IPS-20b (cell line): ENCODE data around the gene BTNL9.

ENCODE experiments used
- H3K27ac ChIP-seq: one replicate; pipeline ENCODE4 v1.5.1; 2013; ENCODE audit warnings: low read length
- H3K27me3 ChIP-seq: 2 replicates; pipeline ENCODE4 v1.6.1; 2013; ENCODE audit warnings: mild to moderate bottlenecking, low read length, inconsistent platforms; ENCODE audit not compliant: insufficient read depth
- H3K36me3 ChIP-seq: 2 replicates; pipeline ENCODE4 v1.6.1; 2013; ENCODE audit warnings: low read depth, mild to moderate bottlenecking, inconsistent platforms, low read length, moderate library complexity; ENCODE audit not compliant: insufficient read depth
- H3K4me1 ChIP-seq: 2 replicates; pipeline ENCODE4 v1.6.1; 2013; ENCODE audit warnings: mild to moderate bottlenecking, control low read depth, inconsistent platforms, low read length, moderate library complexity; ENCODE audit not compliant: insufficient read depth
- H3K4me3 ChIP-seq: 2 replicates; pipeline ENCODE4 v1.5.1; 2013; ENCODE audit warnings: mild to moderate bottlenecking, low read length, inconsistent platforms
- H3K9ac ChIP-seq: 2 replicates; pipeline ENCODE4 v1.6.1; 2013; ENCODE audit warnings: low read depth, mild to moderate bottlenecking, inconsistent platforms, low read length, moderate library complexity
- H3K9me3 ChIP-seq: 2 replicates; pipeline ENCODE4 v1.6.1; 2013; ENCODE audit warnings: mild to moderate bottlenecking, low read depth, low read length, inconsistent platforms; ENCODE audit not compliant: insufficient read depth

The BTNL9 gene

DNA sequence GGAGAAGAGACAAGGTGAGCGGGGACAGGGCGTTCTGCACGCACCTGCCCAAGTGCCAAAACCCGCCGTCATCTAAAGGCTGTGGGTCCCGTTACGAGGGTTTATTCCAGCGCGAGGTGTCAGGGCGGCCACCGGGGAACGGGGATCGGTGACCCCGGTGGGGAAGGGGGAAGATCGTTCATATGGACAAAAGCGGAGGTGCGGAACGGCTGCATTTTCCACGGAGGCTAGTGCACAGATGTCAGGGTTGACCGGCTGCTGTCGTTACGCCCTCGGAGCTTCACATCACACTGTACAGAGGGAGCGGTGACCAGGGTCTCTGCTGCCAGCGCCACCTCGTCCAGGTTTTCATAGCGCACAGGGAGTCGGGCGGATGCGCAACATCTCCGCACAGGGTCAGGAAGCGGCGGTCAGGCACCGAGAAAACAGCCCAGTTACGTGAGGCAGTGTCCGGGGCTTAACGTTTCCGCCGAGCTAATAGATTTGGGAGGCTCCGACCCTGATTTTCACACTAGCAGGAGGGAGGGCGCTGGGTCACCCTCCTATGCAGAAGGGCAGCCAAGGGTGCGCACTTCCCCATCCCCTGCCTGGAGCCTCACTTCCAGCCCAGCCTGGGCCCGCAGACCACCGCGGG is 13.5 kb downstream of the BTNL9 start:
- Histone ChIP-seq H3K27ac (no peak overlapping the region), H3K36me3 (no peaks in the 10 kb centered on the region), H3K27me3 (peaks cover 98% of the 10 kb centered on the region), H3K4me1 (no peaks in the 10 kb centered on the region), H3K4me3 (peak overlapping the region; percentile 76), H3K9ac (no peak overlapping the region), H3K9me3 (no peaks in the 10 kb centered on the region)

DNA sequence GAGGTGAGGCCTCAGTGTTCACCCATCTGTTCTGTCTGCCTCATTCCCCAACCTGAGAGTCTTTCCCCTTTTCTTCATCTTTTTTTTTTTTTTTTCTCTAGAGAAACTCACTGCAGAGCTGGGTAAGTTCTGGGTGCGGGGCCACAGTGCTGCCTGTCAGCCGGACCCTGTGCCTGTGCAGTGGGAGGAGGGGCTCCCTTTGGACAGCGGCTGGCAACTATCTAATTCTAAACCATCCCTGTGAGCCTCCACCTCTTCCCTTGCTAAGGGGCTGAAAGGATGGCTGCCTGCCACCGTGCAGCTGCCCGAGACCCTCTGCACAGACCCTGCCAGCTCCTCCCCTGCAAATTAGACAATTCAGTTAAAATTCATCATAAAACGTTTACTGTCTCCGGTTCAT is 14.1 kb downstream of the BTNL9 start:
- Histone ChIP-seq H3K9me3 (no peaks in the 10 kb centered on the region), H3K9ac (no peak overlapping the region), H3K4me3 (peak overlapping the region; percentile 76), H3K27me3 (peaks cover 99% of the 10 kb centered on the region), H3K36me3 (no peaks in the 10 kb centered on the region), H3K27ac (no peak overlapping the region), H3K4me1 (no peaks in the 10 kb centered on the region)

DNA sequence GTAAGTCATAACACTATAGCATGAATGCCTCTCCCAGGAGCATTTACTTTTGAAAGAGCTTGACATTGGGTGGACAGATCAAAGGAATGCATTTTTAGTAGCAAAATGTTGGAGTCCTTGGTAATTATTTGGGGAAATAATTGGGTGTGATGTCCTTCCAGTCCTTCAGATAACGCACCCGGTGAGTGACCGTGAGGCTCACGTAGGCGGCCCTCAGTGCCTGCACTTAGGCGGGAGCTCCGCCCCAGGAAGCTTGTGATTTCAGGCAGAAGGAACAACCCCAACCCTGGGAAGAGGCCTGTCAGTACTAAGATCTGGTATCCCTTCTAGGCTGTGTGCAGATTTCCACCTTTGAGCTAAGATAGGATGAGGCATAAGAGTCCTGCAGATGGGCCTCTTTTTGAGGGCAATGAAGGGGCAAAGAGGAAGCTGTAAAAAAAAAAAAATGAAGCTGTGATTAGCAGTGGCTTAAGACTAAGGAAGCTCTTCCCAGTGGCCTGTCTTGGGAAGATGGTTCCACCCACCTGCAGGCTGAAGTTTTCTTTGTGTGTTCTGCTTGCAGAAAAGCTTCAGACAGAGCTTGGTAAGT is 14.9 kb downstream of the BTNL9 start:
- Histone ChIP-seq H3K9me3 (no peaks in the 10 kb centered on the region), H3K27me3 (peaks cover 99% of the 10 kb centered on the region), H3K4me1 (no peaks in the 10 kb centered on the region), H3K9ac (no peak overlapping the region), H3K4me3 (no peak overlapping the region), H3K36me3 (no peaks in the 10 kb centered on the region), H3K27ac (no peak overlapping the region)

DNA sequence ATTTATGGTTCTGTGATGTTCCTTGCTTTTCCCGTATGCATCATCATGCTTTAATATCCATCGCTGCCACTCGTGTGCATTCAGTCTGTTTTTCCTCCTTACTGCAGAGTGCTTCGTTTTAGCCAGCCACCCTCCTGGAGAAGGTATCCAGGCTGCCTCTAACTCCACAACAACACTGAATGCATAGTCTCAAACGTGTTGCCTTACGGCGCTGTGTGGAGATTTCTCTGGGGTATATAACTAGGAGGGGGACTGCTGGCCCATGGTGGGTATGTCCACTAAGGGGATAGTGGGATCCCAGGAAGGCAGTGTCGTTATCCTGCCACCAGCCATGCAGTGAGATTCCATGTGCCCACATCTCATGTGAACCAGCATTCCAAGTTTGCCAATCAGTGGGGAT is 16.4 kb downstream of the BTNL9 start:
- H3K36me3 ChIP-seq: no peaks in the 10 kb centered on the region
- H3K9ac ChIP-seq: no peak overlapping the region
- H3K4me1 ChIP-seq: no peaks in the 10 kb centered on the region
- peaks cover 99% of the 10 kb centered on the region for H3K27me3 ChIP-seq
- no peak overlapping the region for H3K27ac ChIP-seq
- H3K4me3 ChIP-seq: no peak overlapping the region
- H3K9me3 ChIP-seq: no peaks in the 10 kb centered on the region

DNA sequence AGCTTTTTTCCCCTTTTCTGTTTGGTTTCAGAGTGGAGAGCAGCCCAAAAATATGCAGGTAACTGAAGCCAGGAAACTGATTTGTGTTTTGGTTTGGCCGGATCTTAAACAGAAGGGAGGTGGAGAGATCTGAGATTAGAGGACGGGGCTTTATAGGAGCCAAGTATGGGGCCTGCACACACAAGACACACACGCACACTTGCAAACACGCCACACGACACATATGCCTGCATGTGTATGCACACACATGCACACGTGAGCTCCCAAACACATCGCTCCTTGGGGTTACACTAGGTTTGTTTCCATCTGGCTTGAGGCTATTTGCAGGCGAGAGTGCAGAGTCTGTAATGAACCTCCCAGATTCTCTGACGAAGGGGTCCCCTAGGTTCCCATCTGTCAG is 18.3 kb downstream of the BTNL9 start:
- peaks cover 98% of the 10 kb centered on the region for H3K27me3 ChIP-seq
- H3K36me3 ChIP-seq: no peaks in the 10 kb centered on the region
- H3K9me3 ChIP-seq: no peaks in the 10 kb centered on the region
- H3K9ac ChIP-seq: no peak overlapping the region
- H3K4me1 ChIP-seq: no peaks in the 10 kb centered on the region
- H3K27ac ChIP-seq: no peak overlapping the region
- no peak overlapping the region for H3K4me3 ChIP-seq

DNA sequence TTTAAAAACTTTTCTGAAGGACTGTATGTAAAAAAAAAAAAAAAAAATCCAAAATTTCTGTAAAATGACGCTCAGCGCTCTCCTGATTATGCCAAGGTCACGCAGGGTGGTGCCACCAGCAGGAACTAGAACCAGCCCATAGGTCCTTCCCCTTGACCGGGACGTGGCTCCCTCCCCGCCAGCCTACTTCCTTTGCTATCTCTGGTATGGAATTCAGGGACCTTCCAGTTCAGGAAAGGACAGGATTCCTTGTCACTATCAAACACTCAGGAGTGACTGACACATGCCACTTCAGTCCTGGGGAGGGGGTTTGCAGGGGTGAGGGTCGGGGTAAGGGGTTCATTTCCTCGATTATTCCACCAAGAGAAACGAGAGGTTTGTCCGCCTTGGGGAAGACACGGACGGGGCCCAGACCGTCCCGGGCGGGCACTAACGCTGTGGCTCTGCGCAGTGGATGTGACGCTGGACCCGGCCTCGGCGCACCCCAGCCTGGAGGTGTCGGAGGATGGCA is 18.8 kb downstream of the BTNL9 start:
- Histone ChIP-seq H3K4me1 (no peaks in the 10 kb centered on the region), H3K36me3 (no peaks in the 10 kb centered on the region), H3K9me3 (no peaks in the 10 kb centered on the region), H3K4me3 (peak overlapping the region; percentile 56; the same call in 1 of the 2 replicates), H3K27me3 (peaks cover 98% of the 10 kb centered on the region), H3K27ac (no peak overlapping the region), H3K9ac (no peak overlapping the region)

DNA sequence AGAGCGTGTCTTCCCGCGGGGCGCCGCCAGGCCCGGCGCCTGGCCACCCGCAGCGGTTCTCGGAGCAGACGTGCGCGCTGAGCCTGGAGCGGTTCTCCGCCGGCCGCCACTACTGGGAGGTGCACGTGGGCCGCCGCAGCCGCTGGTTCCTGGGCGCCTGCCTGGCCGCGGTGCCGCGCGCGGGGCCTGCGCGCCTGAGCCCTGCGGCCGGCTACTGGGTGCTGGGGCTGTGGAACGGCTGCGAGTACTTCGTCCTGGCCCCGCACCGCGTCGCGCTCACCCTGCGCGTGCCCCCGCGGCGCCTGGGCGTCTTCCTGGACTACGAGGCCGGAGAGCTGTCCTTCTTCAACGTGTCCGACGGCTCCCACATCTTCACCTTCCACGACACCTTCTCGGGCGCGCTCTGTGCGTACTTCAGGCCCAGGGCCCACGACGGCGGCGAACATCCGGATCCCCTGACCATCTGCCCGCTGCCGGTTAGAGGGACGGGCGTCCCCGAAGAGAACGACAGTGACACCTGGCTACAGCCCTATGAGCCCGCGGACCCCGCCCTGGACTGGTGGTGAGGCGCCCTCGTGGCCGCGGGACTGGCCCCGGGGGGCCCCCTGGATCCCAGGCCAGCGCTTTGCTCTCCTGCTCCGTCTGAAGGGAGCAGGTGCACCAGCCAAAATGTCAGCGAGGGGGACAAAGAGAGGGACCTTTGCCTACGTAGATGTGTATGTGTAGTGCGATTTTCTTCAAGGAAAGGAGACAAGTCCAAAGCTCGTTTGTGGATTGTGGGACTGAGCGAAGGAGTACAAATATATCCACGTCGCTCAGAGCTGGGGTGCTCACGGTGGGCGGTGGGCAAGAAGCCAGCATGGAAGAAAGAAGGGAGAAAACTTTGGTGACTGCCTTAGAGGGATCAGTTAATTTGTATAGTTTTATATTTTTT is 19.5 kb downstream of the BTNL9 start:
- no peaks in the 10 kb centered on the region for H3K36me3 ChIP-seq
- peaks cover 91% of the 10 kb centered on the region for H3K27me3 ChIP-seq
- H3K9ac ChIP-seq: no peak overlapping the region
- H3K9me3 ChIP-seq: no peaks in the 10 kb centered on the region
- H3K4me3 ChIP-seq: peak overlapping the region; percentile 56; the same call in 1 of the 2 replicates
- no peaks in the 10 kb centered on the region for H3K4me1 ChIP-seq
- H3K27ac ChIP-seq: no peak overlapping the region

DNA sequence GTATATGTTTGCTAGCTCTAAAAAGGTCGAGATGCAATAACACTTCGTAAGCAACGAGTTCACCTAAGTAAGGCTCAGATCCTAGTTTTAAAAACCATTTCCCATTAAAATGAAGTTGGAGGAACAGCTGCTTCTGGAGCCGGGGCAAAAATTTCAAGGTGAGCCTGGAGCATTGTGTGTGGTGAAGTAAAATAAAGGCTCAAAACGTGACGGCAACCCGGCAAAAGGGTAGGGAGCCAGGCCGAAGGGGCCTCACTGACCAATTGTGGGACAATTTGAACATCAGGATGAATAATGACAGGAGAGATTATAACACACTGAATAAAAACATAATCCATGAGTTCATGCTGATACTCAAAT is 20.1 kb downstream of the BTNL9 start:
- Histone ChIP-seq H3K27me3 (peaks cover 84% of the 10 kb centered on the region), H3K4me1 (no peaks in the 10 kb centered on the region), H3K27ac (no peak overlapping the region), H3K4me3 (no peak overlapping the region), H3K9ac (no peak overlapping the region), H3K36me3 (no peaks in the 10 kb centered on the region), H3K9me3 (no peaks in the 10 kb centered on the region)

DNA sequence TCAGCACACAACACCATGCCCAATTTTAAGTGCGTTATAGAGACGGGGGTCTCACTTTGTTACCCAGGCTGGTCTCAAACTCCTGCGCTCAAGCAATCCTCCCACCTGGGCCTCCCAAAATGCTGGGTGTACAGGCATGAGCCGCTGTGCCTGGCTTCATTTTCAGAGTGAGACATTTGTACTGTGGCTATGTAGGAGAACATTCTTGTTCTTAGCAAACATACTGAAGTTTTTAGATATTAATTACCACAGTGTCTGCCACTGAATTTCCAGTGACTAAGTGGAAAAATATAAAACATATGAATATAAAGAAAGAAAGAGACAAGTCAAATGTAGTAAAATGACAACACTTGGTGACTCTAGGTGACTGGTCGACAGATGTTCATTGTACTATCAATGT is 20.9 kb downstream of the BTNL9 start:
- no peaks in the 10 kb centered on the region for H3K36me3 ChIP-seq
- H3K27ac ChIP-seq: no peak overlapping the region
- no peak overlapping the region for H3K4me3 ChIP-seq
- no peak overlapping the region for H3K9ac ChIP-seq
- H3K9me3 ChIP-seq: no peaks in the 10 kb centered on the region
- no peaks in the 10 kb centered on the region for H3K4me1 ChIP-seq
- peaks cover 77% of the 10 kb centered on the region for H3K27me3 ChIP-seq

DNA sequence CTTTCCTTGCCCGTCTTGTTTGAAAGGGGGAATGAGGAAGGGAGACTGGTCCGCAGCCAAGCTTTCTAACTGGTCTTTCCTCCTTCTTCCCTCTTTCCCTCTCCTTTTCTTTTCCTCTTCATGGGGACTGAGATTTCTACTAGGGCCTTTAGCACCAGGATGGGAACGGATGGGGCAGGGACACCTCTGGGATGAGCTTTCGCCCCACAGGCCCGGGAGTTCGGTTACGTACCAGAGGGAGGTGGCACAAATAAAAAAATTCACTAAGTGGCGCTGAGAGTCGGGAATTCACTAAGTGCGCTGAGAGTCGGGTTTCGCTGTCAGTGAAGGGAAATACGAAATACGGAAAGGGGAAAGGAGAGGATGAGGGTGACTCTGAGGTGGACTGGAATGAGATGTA is 21.6 kb downstream of the BTNL9 start:
- Histone ChIP-seq H3K9ac (no peak overlapping the region), H3K9me3 (0 out of 2 replicates have a peak, but pooled peaks cover 4% of the 10 kb centered on the region), H3K36me3 (no peaks in the 10 kb centered on the region), H3K27me3 (peaks cover 70% of the 10 kb centered on the region), H3K4me1 (no peaks in the 10 kb centered on the region), H3K4me3 (no peak overlapping the region), H3K27ac (no peak overlapping the region)

DNA sequence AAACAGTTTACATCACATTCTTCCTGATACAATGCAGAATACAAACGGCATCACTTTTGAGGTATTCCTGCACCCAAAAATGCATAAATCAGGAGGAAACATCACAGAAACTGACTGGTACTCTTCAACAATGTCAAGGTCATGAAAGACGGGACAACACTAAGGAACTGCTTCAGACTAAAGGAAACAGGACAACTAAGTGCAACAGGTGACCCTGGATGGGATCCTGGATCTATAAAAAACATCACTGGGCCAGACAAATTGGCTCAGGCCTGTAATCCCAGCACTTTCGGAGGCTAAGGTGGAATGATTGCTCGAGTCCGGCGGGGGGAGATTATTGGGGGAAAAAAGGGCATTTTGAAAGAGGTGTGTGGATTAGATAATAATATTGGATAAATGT is 22.6 kb downstream of the BTNL9 start:
- Histone ChIP-seq H3K9ac (no peak overlapping the region), H3K4me3 (no peak overlapping the region), H3K27ac (no peak overlapping the region), H3K4me1 (no peaks in the 10 kb centered on the region), H3K36me3 (no peaks in the 10 kb centered on the region), H3K27me3 (peaks cover 60% of the 10 kb centered on the region), H3K9me3 (0 out of 2 replicates have a peak, but pooled peaks cover 4% of the 10 kb centered on the region)
